CD4-positive, alpha-beta T cell treated with Interleukin-10 for 1 hour (primary cell): ENCODE results near the gene ASIC2.
A peak's percentile ranks its signal among the peaks of the same experiment; 100 is the strongest.

ENCODE experiments used
- DNase-seq: peaks from one replicate; pipeline ENCODE4 v3.0.0-alpha.2; 2020

ASIC2 gene

GRCh38 chr17:33055171-33055611 lies 237.9 kb downstream of the ASIC2 start:
- DNase-seq = no peak

- no peak for DNase-seq
Measured at GRCh38 chr17:33054412-33054811, 238.7 kb downstream of the ASIC2 start.

GRCh38 chr17:33053676-33054075 lies 239.4 kb downstream of the ASIC2 start:
- no peak for DNase-seq

- DNase-seq = no peak
Measured at GRCh38 chr17:33052856-33053255, 240.2 kb downstream of the ASIC2 start.

- DNase-seq = no peak
Measured at GRCh38 chr17:33050611-33051140, 242.4 kb downstream of the ASIC2 start.

GRCh38 chr17:33049781-33050414 lies 243.2 kb downstream of the ASIC2 start:
- DNase-seq = peak; percentile 31

- no peak for DNase-seq
Measured at GRCh38 chr17:33046361-33047255, 246.5 kb downstream of the ASIC2 start.

GRCh38 chr17:33045216-33045615 lies 247.9 kb downstream of the ASIC2 start:
- DNase-seq = no peak

- no peak for DNase-seq
Measured at GRCh38 chr17:33044771-33045170, 248.3 kb downstream of the ASIC2 start.

- DNase-seq = no peak
Measured at GRCh38 chr17:33040461-33040860, 252.6 kb downstream of the ASIC2 start.

- DNase-seq = no peak
Measured at GRCh38 chr17:33039874-33040273, 253.2 kb downstream of the ASIC2 start.

GRCh38 chr17:33038740-33039139 lies 254.4 kb downstream of the ASIC2 start:
- DNase-seq = no peak

GRCh38 chr17:33033176-33033575 lies 259.9 kb downstream of the ASIC2 start:
- no peak for DNase-seq

- no peak for DNase-seq
Measured at GRCh38 chr17:33028778-33029177, 264.3 kb downstream of the ASIC2 start.

- DNase-seq = no peak
Measured at GRCh38 chr17:33028061-33028460, 265.0 kb downstream of the ASIC2 start.

- no peak for DNase-seq
Measured at GRCh38 chr17:33024688-33025486, 268.2 kb downstream of the ASIC2 start.

GRCh38 chr17:33023790-33024189 lies 269.3 kb downstream of the ASIC2 start:
- no peak for DNase-seq

- DNase-seq = no peak
Measured at GRCh38 chr17:33021731-33022408, 271.2 kb downstream of the ASIC2 start.

GRCh38 chr17:33019161-33019890 lies 273.8 kb downstream of the ASIC2 start:
- DNase-seq = no peak

GRCh38 chr17:33017366-33017765 lies 275.7 kb downstream of the ASIC2 start:
- DNase-seq = no peak

GRCh38 chr17:33016920-33017319 lies 276.2 kb downstream of the ASIC2 start:
- DNase-seq = no peak
